Left lobe of liver (tissue), 2 donors: ENCODE results near the gene NLE1. TPM values are rescaled to one million over a fixed set of nuclear protein-coding genes. Genes with fewer than 3 reads are reported as not detected.
"Not testable (repeated sequence)": the region's sequence is repeated elsewhere in the genome, so short reads cannot be mapped to it uniquely, and the experiment has no call there.

Source experiments
- ATAC-seq: fragments of 200-7000 bp; cut with Tn5 transposase; one replicate; pipeline ENCODE4 v1.9.1; 2020; ENCODE audit warnings: mild to moderate bottlenecking, moderate library complexity
- DNase-seq: peaks from one replicate; pipeline ENCODE4 v3.0.0-alpha.2; 2020; ENCODE audit warnings: low spot score
- total RNA-seq: library from RNA; stranded (reverse); gene quantifications from one replicate; pipeline ENCODE4 v1.2.1, GENCODE V29; 2021
- donor health status: DM: no; HTN: no; CAD: no; lungs with moderate emphysema.
- donor health status: DM: no; HTN: yes; CAD: no.

NLE1 gene
- total RNA-seq, 1 donor from 2014 or later: 6.8 TPM

GRCh38 chr17:35129973-35130351 lies 12.1 kb downstream of the NLE1 start:
- no peak for DNase-seq
- no peak for ATAC-seq

DNA sequence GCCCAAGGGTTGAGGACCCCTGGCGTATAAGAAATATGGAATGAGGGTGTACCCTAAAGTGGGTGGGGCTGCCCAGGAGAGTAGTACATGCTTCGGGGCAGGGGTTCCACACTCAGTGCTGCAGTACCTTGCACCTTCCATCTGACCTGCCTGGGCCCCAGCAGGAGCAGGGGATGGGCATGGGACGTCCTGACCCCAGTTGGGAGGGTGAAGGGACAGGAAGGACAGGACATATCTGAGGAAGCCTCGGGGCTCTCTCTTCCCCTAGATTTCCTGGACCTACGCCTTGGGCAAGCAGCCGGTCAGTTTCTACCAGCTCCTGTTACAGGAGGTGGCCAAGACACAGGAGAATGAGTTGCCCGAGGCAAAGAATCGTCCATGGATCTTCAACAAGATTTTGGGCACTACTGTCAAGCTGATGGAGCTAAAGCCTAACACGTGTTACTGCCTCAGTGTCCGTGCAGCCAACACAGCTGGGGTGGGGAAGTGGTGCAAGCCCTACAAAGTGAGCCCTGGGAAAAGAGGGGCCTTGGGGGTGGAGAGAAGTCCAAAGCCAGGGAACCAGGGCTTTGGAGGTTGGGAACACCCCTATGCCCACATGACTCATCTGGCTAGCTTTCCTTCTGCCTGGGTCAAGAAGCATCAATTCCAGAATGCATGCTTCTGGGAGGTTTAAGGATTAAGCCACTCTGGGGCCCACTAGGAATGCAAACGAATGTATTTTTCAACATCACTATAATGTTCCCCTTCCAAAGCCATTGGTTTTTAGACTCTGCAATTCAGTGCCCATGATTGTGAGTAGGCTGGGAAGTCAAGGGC lies 12.7 kb downstream of the NLE1 start:
- DNase-seq (no peak), ATAC-seq (no peak)

DNA sequence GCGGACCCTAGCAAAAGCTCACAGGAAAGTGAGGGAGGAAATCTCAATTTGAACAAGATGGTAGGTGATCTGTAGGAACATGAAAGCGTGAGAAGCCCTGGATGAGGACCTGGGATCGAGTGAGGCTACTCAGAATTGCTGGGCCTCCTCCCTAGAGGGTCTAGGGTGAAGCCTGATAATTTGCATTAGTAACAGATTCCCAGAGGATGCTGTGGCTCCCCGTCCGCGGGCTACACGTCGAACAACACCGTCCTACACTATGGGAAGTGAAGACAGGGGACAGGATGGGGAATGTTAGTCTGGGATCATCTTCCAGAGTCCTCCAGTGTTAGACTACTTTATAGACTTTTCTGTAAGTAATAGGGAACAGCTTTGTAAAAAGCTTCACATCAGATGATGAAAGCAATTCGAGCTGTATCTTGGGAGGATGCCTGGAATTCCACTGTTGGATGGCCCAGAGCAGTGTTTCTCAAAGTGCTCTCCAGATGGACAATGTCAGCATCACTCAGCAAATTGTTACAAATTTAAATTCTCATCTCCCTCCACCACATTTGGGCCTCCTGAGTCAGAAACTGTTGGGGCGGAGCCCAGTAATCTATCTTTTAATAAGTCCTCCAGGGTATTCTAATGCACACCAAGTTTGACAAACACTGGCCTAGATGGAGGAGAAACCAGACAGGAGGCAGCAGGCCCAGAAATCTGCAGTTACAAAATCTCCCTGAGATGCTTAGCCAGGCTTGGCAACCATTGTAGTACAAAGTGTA lies 14.2 kb downstream of the NLE1 start:
- DNase-seq (no peak), ATAC-seq (no peak)

GRCh38 chr17:35121315-35121714 lies 20.8 kb downstream of the NLE1 start, which contains the start of gene FNDC8:
Gene FNDC8, plus strand, starts transcription at chr17:35121615. Its CDS starts 79 bp downstream, at chr17:35121694.
- no peak for ATAC-seq
- no peak for DNase-seq

GRCh38 chr17:35119370-35120165 lies 22.5 kb downstream of the NLE1 start, which contains the start of gene RAD51D:
Gene RAD51D, minus strand, starts transcription at chr17:35119860. Its CDS starts 247 bp downstream, at chr17:35119613.
- ATAC-seq (peak; percentile 99), DNase-seq (peak; percentile 78)

GRCh38 chr17:35117984-35118383 lies 24.1 kb downstream of the NLE1 start:
- peak; percentile 32 for ATAC-seq
- DNase-seq: no peak

GRCh38 chr17:35116845-35117244 lies 25.3 kb downstream of the NLE1 start:
- ATAC-seq: no peak
- no peak for DNase-seq

- ATAC-seq, DNase-seq: not testable (repeated sequence)
Measured at GRCh38 chr17:35110791-35111190, 31.3 kb downstream of the NLE1 start.

- DNase-seq: no peak
- no peak for ATAC-seq
Measured at GRCh38 chr17:35104844-35105450, 37.2 kb downstream of the NLE1 start.

GRCh38 chr17:35103271-35103670 lies 38.8 kb downstream of the NLE1 start:
- DNase-seq: no peak

DNA sequence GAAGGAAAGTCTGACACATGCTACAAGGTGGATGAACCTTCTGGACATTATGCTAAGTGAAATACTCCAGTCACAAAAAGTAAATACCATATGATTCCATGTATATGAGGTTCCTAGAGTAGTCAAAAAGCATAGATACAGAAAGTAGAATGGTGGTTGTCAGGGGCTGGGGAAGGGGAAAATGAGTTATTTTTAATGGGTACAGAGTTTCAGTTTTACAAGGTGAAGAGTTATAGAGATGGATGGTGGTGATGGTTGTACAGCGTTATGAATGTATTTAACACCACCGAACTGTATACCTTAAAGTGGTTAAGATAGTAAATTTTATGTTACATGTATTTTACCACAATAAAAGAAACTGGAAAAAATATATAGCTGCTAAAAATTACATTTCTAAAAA lies 40.4 kb downstream of the NLE1 start:
- ATAC-seq (no peak), DNase-seq (no peak)

More at GRCh38 chr17:35103271-35103670, 38.8 kb downstream of the NLE1 start:
- no peak for ATAC-seq

- DNase-seq (no peak), ATAC-seq (no peak)
Measured at GRCh38 chr17:35101036-35101435, 41.1 kb downstream of the NLE1 start.

- no peak for DNase-seq
- no peak for ATAC-seq
Measured at GRCh38 chr17:35099908-35100307, 42.2 kb downstream of the NLE1 start.

- DNase-seq: no peak
- ATAC-seq: no peak
Measured at GRCh38 chr17:35097776-35098175, 44.3 kb downstream of the NLE1 start.

GRCh38 chr17:35095741-35096140 lies 46.4 kb downstream of the NLE1 start:
- no peak for DNase-seq
- ATAC-seq: no peak

GRCh38 chr17:35094902-35095301 lies 47.2 kb downstream of the NLE1 start:
- ATAC-seq: no peak
- DNase-seq: no peak

DNA sequence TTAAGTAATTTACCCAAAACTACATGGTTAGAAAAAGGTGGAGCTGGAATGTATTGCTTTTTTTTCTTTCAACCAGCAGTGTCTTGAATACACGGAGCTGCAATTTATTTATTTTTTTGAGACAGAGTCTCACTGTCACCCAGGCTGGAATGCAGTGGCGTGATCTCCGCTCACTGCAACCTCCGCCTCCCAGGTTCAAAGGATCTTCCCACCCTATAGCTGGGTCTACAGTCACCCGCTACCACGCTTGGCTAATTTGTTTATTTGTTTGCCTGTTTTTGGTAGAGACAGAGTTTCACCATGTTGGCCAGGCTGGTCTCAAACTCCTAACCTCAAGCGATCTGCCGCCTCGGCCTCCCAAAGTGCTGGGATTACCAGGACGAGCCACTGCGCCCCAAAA lies 51.4 kb downstream of the NLE1 start:
- not testable (repeated sequence) for ATAC-seq, DNase-seq

GRCh38 chr17:35089586-35090296 lies 52.4 kb downstream of the NLE1 start:
- ATAC-seq (peak; percentile 4), DNase-seq (peak; percentile 50)

DNA sequence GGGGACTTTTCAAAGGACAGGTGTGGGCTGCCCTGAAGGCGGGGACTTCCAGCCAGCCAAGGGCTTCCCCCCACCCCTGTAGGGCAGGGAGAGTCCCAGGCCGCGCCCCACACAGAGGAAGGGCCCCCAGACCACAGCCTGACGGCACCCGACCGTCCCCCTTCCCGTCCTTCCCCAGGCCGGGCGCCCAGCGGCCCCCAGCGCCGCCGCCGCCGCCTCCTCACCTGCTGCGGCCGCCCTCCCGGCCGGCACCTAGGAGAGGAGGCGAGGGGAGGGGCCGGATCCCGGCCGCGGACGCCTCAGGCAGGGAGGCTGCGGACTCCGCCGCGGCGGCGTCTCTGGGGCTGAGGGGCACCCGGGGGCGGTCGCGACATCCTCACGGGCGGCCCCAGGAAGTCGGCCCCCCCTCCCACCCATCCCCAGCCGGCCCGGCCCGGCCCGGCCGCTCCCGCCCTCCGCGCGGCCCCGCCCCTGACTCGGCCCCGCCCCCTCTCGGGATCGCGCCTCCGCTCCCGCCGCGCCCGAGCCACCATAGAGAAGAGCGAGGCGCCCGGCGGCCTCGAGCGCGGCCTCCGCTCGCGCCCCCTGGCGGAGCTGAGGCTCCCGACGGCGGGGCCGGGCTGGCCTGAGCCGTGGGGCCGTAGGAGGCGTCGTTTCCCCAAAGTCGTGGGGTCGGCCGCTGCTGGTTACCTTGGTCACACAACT lies 53.1 kb downstream of the NLE1 start:
- DNase-seq (peak; percentile 89), ATAC-seq (peak; percentile 92)
